ENCODE results near the gene WDFY3. TPM values are rescaled to one million over a fixed set of nuclear protein-coding genes. Genes with fewer than 3 reads are reported as not detected.

WDFY3 gene
- polyA plus RNA-seq, 1 of the 3 experiments (the other 2 are of a cell fraction): 13.8 TPM

- POLR2A ChIA-PET: no interaction called here
- Histone ChIP-seq H3K9me3 (no peaks in the 10 kb centered on the region), H4K20me1 (ENCODE audit: insufficient read depth) (no peaks in the 10 kb centered on the region), H3F3A (replicated peaks; ENCODE audit: insufficient read depth) (no peaks in the 10 kb centered on the region), H3K9me2 (no peaks in the 10 kb centered on the region), H2AFZ (ENCODE audit: low read depth) (no peak overlapping the region), H3K9ac (no peak overlapping the region), H3K4me1 (ENCODE audit: control insufficient read depth in 1 of 2, insufficient read depth in 2 of 2, low read depth in 1 of 2, low read length in 1 of 2) (no peaks in the 10 kb centered on the region; a peak in 1 of 4 replicates), H3K79me2 (ENCODE audit: insufficient read depth) (no peaks in the 10 kb centered on the region), H3K4me3 (ENCODE audit: low read depth in 2 of 2, low read length in 1 of 2) (no peak overlapping the region), H3K4me2 (no peak overlapping the region), H3K27ac (ENCODE audit: low read depth in 2 of 2, low read length in 1 of 2) (no peak overlapping the region), H3K27me3 (ENCODE audit: insufficient read depth) (no peaks in the 10 kb centered on the region), H3K36me3 (replicated peaks in 1 of 2; ENCODE audit: control insufficient read depth in 1 of 2, insufficient read depth in 2 of 2, low read length in 1 of 2) (peaks cover 70 to 81% of the 10 kb centered on the region in 2 experiments)
- no peak for DNase-seq
- CTCF ChIA-PET: interaction anchor here (0.6 to 1.4 kb wide), 3 partner anchors 10 to 233 kb away, joined by 3 to 6 read pairs (median 3); no protein-coding TSS in a partner anchor
- 100% methylated on average over 2 of the region's 2 CpGs for WGBS (ENCODE audit: low lambda C conversion rate)
- TF ChIP-seq TCF12 (IDR thresholded peaks at IDR 0.05) (no peak), USF1 (IDR thresholded peaks at IDR 0.05; ENCODE audit: borderline replicate concordance, low read depth) (no peak), RCOR1 (IDR thresholded peaks at IDR 0.05; ENCODE audit: low read length) (no peak), NRF1 (IDR thresholded peaks at IDR 0.05; ENCODE audit: low read depth, low read length) (no peak), GATA2 (CRISPR knock-in tag; IDR thresholded peaks at IDR 0.05) (no peak), JUND (IDR thresholded peaks at IDR 0.05) (no peak), SIN3A (IDR thresholded peaks at IDR 0.05; ENCODE audit: borderline replicate concordance, low read depth, low read length) (no peak), USF2 (IDR thresholded peaks at IDR 0.05; ENCODE audit: borderline replicate concordance, low read depth, low read length) (no peak), ZBTB33 (IDR thresholded peaks at IDR 0.05; ENCODE audit: borderline replicate concordance, low read depth) (no peak), EP300 (IDR thresholded peaks at IDR 0.05; ENCODE audit: borderline replicate concordance in 1 of 2, low read depth in 1 of 2, low read length in 1 of 2) (no peak), CHD2 (IDR thresholded peaks at IDR 0.05; ENCODE audit: low read length, partially characterized antibody) (no peak), GABPA (IDR thresholded peaks at IDR 0.05; ENCODE audit: low read depth) (no peak), TEAD4 (IDR thresholded peaks at IDR 0.05; ENCODE audit: borderline replicate concordance, insufficient read depth) (no peak), FOXM1 (IDR thresholded peaks at IDR 0.05; ENCODE audit: low read depth) (no peak), NFIC (IDR thresholded peaks at IDR 0.05; ENCODE audit: borderline replicate concordance) (no peak), FOSL2 (IDR thresholded peaks at IDR 0.05; ENCODE audit: borderline replicate concordance, low read depth) (no peak)
- TF ChIP-seq, protein P1, sequence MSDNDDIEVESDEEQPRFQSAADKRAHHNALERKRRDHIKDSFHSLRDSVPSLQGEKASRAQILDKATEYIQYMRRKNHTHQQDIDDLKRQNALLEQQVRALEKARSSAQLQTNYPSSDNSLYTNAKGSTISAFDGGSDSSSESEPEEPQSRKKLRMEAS (IDR thresholded peaks at IDR 0.05; ENCODE audit: low read depth): no peak
- TF ChIP-seq, protein P2, sequence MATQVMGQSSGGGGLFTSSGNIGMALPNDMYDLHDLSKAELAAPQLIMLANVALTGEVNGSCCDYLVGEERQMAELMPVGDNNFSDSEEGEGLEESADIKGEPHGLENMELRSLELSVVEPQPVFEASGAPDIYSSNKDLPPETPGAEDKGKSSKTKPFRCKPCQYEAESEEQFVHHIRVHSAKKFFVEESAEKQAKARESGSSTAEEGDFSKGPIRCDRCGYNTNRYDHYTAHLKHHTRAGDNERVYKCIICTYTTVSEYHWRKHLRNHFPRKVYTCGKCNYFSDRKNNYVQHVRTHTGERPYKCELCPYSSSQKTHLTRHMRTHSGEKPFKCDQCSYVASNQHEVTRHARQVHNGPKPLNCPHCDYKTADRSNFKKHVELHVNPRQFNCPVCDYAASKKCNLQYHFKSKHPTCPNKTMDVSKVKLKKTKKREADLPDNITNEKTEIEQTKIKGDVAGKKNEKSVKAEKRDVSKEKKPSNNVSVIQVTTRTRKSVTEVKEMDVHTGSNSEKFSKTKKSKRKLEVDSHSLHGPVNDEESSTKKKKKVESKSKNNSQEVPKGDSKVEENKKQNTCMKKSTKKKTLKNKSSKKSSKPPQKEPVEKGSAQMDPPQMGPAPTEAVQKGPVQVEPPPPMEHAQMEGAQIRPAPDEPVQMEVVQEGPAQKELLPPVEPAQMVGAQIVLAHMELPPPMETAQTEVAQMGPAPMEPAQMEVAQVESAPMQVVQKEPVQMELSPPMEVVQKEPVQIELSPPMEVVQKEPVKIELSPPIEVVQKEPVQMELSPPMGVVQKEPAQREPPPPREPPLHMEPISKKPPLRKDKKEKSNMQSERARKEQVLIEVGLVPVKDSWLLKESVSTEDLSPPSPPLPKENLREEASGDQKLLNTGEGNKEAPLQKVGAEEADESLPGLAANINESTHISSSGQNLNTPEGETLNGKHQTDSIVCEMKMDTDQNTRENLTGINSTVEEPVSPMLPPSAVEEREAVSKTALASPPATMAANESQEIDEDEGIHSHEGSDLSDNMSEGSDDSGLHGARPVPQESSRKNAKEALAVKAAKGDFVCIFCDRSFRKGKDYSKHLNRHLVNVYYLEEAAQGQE (IDR thresholded peaks at IDR 0.05; ENCODE audit: low read depth, low read length): no peak
Observed at GRCh38 chr4:84740057-84740456, 226.4 kb downstream of the WDFY3 start.

Data from SK-N-SH (cell line).